Stimulated activated CD8-positive, alpha-beta memory T cell treated with anti-CD3 and anti-CD28 coated beads, Interleukin-4, amount 100 ng/mL, for 4 hours (primary cell): ENCODE measurements around the gene LINGO3.

Experiments
- DNase-seq, 2 donors: peaks; one replicate each; pipeline ENCODE4 v3.0.0-alpha.2; 2020; ENCODE audit warnings: low read depth in 2 of 2, low spot score in 1 of 2

Gene LINGO3

DNA sequence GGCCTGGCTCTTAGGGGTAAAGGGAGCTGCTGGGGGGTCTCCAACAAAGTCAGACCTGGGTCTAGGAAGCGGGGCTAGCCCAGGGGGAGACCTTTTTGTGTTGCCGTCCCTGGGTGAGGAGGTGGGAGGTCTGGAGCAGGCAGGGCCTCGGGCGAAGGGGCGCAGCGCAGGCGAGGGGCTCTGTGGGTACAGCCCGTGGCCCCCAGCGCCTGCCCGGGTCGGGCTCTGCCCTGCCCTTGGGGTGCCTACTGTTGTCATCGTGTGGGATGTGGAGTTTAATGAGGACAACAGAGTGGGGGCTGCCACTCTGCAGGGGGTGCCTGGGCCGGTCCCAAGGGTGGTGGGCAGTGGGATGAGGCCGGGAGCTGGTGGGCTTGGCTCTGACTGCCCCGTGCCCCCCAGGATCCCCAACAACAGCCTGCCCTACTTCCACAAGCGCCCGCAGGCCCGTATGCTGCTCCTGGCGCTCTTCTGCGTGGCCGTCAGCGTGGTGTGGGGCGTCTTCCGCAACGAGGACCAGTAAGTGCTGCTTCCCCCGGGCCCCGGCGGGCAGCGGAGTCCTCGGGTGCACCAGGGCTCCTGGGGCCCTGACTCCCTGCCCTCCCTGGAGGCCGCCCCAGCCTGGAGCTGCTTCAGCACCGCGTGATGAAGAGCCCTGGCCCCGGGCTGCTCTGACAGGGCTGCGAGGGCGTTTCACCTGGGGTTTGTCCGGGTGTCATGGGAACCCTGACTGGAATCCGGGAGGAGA lies 32.7 kb upstream of the LINGO3 start:
- no peak for DNase-seq

- DNase-seq, result no peak
These were observed 31.8 kb upstream of the LINGO3 start for GRCh38 chr19:2339644-2340310.

DNA sequence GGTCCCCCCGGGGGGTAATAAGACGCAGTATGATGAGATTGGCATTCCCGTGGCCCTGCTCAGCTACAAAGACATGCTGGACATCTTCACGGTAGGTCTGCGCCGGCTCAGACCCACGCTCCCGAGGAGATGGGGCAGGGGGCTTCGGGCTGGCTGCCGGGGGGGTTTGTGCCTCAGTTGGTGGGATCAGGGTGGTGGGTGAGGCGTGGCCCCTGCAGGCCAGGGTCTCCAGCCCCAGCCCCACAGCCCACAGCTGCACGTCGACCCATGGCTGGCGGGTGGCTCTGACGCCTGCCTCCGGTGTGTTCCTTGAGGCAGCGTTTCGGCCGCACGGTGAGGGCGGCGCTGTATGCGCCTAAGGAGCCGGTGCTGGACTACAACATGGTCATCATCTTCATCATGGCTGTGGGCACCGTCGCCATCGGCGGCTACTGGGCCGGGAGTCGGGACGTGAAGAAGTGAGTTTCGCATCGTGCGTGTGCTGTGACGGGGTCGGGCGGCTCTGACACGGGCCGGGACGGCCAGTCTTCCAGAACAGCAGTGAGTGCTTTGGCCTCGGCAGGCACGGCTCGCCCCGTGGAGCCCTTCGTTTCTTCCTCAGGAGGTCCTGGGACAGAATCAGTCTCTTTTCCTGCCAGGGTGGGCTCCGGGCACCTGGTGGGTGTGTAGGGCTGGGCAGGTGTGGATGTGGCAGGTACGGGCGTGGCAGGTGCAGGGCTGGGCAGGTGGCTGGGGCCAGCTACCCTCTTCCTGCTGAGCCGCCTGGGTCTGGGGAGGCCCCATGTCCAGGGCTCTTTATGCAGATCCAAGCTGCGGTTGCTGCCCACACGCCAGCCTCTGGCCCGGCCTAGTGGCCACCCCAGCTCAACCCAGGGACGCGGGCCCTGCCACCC lies 31.0 kb upstream of the LINGO3 start:
- DNase-seq, result no peak

DNA sequence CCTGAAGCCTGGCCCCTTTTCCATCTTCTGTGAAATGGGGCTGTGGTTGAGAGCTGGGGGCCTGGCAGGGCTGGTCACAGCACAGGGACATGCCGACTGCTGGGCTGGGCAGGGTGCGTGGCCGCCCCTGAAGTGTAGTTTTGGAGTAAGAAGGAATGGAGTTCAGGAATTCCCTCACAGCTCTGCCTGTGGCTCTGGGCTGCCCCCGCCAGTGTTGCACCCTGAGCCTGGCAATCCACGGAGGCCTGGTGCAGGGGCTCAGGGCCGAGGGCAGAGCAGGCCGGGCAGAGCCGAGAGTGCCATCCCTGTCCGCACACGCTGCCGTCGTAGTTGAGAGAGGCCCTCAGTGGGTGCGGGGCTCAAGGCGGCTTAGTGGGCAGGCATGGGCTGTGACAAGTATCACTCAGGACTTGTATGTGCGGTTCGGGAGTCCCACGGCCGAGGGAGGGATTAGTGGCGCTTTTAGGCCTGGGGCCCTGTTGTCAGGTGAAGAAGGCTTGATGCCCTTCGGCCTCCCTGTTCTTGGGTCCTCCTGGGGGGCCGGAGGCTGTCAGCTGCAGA lies 30.2 kb upstream of the LINGO3 start:
- no peak for DNase-seq

GRCh38 chr19:2337329-2337707 lies 29.4 kb upstream of the LINGO3 start:
- DNase-seq, result no peak

DNA sequence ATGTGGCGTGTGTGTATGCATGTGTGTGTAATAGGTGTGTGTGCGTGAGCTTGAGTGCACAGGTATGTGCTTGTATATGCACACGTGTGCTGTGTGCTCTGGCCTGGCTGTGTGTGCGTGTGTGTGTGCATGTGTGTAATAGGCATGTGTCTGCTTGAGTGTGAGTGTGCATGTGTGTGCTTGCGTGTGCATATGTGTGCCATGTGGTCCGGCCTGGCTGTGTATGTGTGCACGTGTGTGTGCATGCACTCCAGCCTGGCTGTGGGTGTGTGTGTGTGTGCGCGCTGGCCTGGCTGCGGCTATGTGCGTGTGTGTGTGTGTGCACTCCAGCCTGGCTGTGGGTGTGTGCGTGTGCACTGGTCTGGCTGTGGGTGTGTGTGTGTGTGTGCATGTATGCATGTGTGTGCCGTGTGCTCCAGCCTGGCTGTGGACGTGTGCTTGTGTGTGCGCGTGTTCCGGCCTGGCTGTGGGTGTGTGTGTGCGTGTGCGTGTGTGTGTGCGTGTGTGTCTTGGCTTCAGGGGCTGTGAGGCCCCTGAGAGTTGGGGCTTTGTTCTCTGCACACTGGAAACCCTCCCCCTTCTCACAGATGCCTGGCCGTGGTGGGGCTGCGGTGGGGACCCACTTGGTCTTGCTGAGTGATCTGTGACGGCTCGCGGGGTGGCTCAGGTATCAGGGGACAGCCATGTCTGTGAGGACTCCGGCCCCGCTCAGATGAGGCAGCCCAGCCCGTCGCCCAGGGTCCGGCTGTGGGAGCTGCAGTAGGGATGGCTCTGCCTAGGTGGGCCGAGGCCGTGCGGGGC lies 28.8 kb upstream of the LINGO3 start:
- DNase-seq, result no peak

GRCh38 chr19:2335848-2336247 lies 27.9 kb upstream of the LINGO3 start:
- DNase-seq, result no peak

DNA sequence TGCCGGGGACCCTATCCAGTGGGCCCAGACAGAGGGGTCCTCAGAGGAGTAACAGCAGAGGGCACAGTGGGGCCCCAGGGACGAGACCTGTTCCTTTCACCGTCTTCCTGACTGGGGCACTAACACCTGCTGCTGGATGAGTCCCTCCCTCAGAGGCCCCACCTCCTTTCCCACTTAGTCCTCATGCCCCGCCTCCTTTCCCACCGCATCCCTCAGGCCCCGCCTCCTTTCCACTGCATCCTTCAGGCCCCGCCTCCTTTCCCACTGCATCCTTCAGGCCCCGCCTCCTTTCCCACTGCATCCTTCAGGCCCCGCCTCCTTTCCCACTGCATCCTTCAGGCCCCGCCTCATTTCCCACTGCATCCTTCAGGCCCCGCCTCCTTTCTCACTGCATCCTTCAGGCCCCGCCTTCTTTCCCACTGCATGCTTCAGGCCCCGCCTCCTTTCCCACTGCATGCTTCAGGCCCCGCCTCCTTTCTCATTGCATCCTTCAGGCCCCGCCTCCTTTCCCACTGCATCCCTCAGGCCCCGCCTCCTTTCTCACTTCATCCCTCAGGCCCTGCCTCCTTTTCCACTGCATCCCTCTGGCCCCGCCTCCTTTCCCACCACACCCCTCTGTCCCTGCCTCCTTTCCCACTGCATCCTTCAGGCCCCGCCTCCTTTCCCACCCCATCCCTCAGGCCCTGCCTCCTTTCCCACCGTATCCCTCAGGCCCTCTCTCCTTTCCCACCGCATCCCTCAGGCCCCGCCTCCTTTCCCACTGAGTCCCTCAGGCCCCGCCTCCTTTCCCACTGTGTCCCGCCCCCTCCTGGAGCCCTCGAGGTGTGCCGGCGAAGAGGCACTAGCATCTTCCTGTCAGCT lies 27.3 kb upstream of the LINGO3 start:
- no peak for DNase-seq

- no peak for DNase-seq
These were observed 26.5 kb upstream of the LINGO3 start for GRCh38 chr19:2334426-2334825.

- no peak for DNase-seq
These were observed 25.9 kb upstream of the LINGO3 start for GRCh38 chr19:2333807-2334211.

DNA sequence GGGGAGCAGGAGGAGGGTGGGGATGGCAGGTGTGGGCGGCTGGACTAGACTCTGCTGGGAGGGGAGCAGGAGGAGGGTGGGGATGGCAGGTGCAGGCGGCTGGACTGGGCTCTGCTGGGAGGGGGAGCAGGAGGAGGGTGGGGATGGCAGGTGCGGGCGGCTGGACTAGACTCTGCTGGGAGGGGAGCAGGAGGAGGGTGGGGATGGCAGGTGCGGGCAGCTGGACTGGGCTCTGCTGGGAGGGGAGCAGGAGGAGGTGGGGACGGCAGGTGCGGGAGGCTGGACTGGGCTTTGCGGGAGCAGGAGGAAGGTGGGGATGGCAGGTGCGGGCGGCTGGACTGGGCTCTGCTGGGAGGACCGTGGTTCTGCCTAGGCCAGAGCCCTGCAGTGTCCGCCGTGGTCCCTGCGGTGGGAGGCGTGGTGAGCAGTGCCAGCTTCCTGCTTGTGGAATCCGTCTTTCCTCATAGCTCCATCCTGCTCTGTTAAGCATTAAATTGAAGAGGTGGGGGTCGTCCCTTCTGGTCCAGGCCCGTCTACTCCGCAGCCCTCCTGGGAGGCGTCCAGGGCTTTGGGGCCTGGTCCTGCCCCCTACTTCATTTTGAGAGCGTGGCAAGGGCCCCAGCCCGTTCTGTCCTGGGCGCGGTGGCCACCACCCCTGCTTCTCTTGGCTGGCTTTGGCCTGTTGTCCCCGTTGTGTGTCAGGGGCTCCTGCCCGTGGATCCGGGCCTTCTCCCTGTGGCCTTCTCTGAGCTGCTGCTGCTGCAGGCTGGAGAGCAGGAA lies 25.3 kb upstream of the LINGO3 start:
- no peak for DNase-seq

DNA sequence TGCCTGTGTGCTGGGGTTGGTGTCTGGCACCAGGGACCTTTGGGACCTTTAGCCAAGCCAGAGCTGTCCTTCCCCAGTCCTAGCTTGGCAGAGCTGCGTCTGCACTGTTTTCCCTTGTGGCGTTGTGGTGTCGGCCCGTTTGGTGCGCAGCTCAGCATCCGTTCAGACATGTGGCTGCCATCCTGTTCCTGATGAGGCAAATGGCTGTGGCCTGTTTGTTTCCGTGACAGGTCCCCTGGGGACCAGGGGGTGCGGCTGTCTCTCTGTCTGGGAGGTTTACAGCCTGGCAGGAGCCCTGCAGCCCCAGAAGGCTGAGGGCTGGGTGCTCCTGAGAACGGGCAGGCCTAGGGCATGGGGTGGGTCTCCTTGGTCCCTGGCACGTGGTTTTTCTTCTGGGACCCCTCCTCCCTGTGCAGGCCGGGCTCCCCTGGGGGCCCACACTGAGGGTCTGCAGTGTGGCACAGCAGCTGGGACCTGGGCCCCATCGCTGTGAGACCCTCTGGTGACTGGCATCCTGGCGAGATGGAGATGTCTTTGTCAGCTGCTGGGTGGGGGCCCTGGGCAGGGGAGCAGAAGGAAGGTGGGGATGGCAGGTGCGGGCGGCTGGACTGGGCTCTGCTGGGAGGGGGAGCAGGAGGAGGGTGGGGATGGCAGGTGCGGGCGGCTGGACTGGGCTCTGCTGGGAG lies 24.5 kb upstream of the LINGO3 start:
- no peak for DNase-seq

DNA sequence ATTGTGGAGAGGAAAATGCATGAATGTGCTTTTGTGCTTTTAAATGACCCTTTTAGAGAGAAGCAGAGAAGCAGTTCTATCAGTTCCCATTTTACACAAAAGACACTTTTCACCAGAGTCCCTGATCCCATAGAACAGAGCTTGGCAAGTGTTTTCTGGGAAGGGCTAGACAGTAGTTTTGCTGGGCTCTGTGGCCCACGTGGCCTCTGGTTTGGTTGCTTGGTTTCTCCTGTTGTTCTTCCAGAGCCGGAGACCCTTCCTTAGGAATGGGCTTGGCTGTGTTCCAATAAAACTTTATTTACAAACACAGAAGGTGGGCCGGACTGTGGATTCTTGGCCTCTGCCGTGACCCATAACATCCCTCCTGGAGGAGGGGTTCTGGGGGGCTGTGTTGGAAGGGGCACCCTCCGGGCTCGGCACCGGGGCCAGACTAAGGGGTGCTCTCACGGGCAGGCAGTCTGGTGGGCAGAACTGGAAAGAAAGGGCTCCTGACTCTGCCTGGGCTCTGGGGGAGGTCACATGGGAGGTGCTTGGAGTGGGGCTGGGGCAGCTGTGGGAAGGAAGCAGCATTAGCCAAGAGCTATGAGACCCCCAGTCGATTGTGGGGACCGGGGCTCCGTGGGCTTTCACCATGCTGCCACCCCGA lies 23.8 kb upstream of the LINGO3 start:
- DNase-seq, result no peak

DNA sequence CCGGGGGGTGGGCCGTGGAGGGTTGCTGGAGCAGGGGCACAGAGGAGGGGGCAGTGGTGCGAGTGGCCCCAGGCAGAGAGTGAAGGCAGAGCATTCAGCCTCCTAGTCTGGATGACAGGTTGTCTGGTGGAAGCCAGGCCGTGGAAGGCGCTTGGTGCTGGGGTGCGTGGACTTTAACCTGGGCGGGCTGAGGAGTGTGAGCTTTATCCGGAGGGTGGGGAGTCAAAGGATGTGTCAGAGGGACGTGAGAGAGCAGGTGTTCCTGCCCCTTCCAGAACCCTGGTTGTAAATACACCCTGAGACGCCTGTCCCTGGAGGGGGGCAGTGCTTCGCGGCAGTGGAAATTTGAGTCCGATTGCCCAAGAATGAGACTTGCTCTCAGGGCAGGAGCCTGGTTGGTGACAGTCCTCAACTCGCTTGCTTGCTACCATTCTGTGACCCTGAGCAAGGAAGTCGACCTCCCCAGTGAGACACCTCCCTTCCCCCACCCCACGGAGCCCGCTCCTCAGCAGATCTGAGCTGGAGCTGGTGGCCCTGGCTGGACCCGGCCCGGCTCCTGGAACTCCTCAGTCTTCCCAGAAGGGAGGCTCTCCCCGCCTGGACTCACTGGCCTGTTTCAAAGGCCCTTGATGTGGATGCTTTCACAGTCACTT lies 22.8 kb upstream of the LINGO3 start:
- no peak for DNase-seq

DNA sequence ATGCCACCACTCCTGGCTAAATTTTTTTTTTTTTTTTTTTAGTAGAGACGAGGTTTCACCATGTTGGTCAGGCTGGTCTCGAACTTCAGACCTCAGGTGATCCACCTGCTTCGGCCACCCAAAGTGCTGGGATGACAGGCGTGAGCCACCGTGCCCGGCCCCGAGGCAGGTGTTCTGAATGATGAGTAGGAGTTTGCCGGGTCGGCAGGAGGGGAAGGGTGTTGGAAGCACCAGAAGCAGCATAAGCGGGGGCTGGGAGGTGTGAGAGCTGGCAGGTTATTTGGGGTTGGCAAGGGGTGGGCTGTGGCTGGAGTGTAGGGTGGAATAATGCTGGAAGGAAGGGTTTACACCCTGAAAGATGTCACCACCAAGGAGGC lies 22.3 kb upstream of the LINGO3 start:
- DNase-seq, result no peak

- no peak for DNase-seq
These were observed 21.6 kb upstream of the LINGO3 start for GRCh38 chr19:2329501-2329916.

GRCh38 chr19:2329149-2329478 lies 21.2 kb upstream of the LINGO3 start:
- DNase-seq, result no peak
